NCI-H2227 treated with DMSO at 0.1 percent for 48 hours (cell line): Measurements from ENCODE around the gene MFGE8.

Source experiments
- DNase-seq: peaks from one replicate; lab custom pipeline; 2025; lab: John Stamatoyannopoulos, UW

MFGE8 gene

GRCh38 chr15:88900309-88900981, 12.7 kb downstream of the MFGE8 start:
- DNase-seq = no peak

GRCh38 chr15:88899251-88899650, 13.9 kb downstream of the MFGE8 start:
- no peak for DNase-seq

GRCh38 chr15:88898736-88899135, 14.4 kb downstream of the MFGE8 start:
- no peak for DNase-seq

GRCh38 chr15:88897456-88898194, 15.6 kb downstream of the MFGE8 start:
- DNase-seq = no peak

- no peak for DNase-seq
These were observed 16.1 kb downstream of the MFGE8 start for GRCh38 chr15:88897142-88897455.

- DNase-seq = no peak
These were observed 16.7 kb downstream of the MFGE8 start for GRCh38 chr15:88896333-88897033.

GRCh38 chr15:88894819-88895767, 18.1 kb downstream of the MFGE8 start, which contains the start of gene HAPLN3:
TSS of gene HAPLN3 (minus strand) at chr15:88895544. CDS start at chr15:88887298, 8,246 bp downstream.
- no peak for DNase-seq

- peak; percentile 27 for DNase-seq
These were observed 18.8 kb downstream of the MFGE8 start for GRCh38 chr15:88894348-88894818.

- no peak for DNase-seq
These were observed 21.5 kb downstream of the MFGE8 start for GRCh38 chr15:88891540-88892254.

- DNase-seq = no peak
These were observed 22.7 kb downstream of the MFGE8 start for GRCh38 chr15:88890495-88890894.

- DNase-seq = no peak
These were observed 24.5 kb downstream of the MFGE8 start for GRCh38 chr15:88888719-88889118.

GRCh38 chr15:88887068-88887580, 26.1 kb downstream of the MFGE8 start:
- DNase-seq = no peak

- DNase-seq = no peak
These were observed 30.4 kb downstream of the MFGE8 start for GRCh38 chr15:88882785-88883184.

- DNase-seq = no peak
These were observed 31.4 kb downstream of the MFGE8 start for GRCh38 chr15:88881775-88882174.

GRCh38 chr15:88880944-88881740, 32.0 kb downstream of the MFGE8 start:
- DNase-seq = no peak

GRCh38 chr15:88878720-88879184, 34.4 kb downstream of the MFGE8 start:
- no peak for DNase-seq

GRCh38 chr15:88877906-88878305, 35.3 kb downstream of the MFGE8 start:
- no peak for DNase-seq

- DNase-seq = no peak
These were observed 35.8 kb downstream of the MFGE8 start for GRCh38 chr15:88877415-88877814.

GRCh38 chr15:88876573-88876972, 36.6 kb downstream of the MFGE8 start:
- no peak for DNase-seq

GRCh38 chr15:88874684-88875083, 38.5 kb downstream of the MFGE8 start:
- no peak for DNase-seq
